Measurements from ENCODE around the gene HOXA6. TPM values are rescaled to one million over a fixed set of nuclear protein-coding genes. Genes with fewer than 3 reads are reported as not detected.

The HOXA6 gene
- total RNA-seq, 2 experiments from 2014 or later, result 4.1 to 12.0 TPM

GRCh38 chr7:27114881-27115220 is 32.7 kb downstream of the HOXA6 start:
- Histone ChIP-seq H3K27ac (ENCODE audit: low read depth, low read length, poor library complexity, severe bottlenecking) (no peak overlapping the region), H3K4me1 (ENCODE audit: insufficient read depth, low read length, poor library complexity, severe bottlenecking) (no peaks in the 10 kb centered on the region), H3K36me3 (ENCODE audit: insufficient read depth, low read length) (no peaks in the 10 kb centered on the region), H3K79me2 (ENCODE audit: insufficient read depth, low read depth, low read length) (no peaks in the 10 kb centered on the region), H4K20me1 (ENCODE audit: insufficient read depth, low read length) (no peaks in the 10 kb centered on the region), H2AFZ (ENCODE audit: low read length) (no peak overlapping the region), H3K9me2 (ENCODE audit: insufficient read depth, low read length) (no peaks in the 10 kb centered on the region), H3K4me3 (ENCODE audit: low read depth, low read length, poor library complexity, severe bottlenecking) (no peak overlapping the region), H3K9me3 (ENCODE audit: low read length) (no peaks in the 10 kb centered on the region), H3K4me2 (ENCODE audit: low read length) (no peak overlapping the region)
- intact Hi-C loops (cut with micrococcal nuclease; ENCODE audit: unreplicated experiment), result no loop called here
- no peak for TF ChIP-seq EZH2phosphoT487 (IDR thresholded peaks at IDR 0.05; ENCODE audit: borderline replicate concordance, low read depth, low read length)
- no peak for TF ChIP-seq CTCF (conservative IDR thresholded peaks at IDR 0.05; ENCODE audit: low read length)
- no peak for DNase-seq (ENCODE audit: low spot score)
- CTCF ChIA-PET (ENCODE audit: unreplicated experiment), result no interaction called here
- POLR2A ChIA-PET, result no interaction called here
- BruUV-seq (replicated peaks), result no TSS peak

GRCh38 chr7:27113991-27114769 is 33.4 kb downstream of the HOXA6 start:
- H3K27ac ChIP-seq (ENCODE audit: low read depth, low read length, poor library complexity, severe bottlenecking), result no peak overlapping the region
- H2AFZ ChIP-seq (ENCODE audit: low read length), result no peak overlapping the region
- ChIA-PET CTCF (ENCODE audit: unreplicated experiment) (no interaction called here), POLR2A (no interaction called here)
- no peaks in the 10 kb centered on the region for H3K4me1 ChIP-seq (ENCODE audit: insufficient read depth, low read length, poor library complexity, severe bottlenecking)
- H3K9me2 ChIP-seq (ENCODE audit: insufficient read depth, low read length), result no peaks in the 10 kb centered on the region
- no peak for DNase-seq (ENCODE audit: low spot score)
- H3K79me2 ChIP-seq (ENCODE audit: insufficient read depth, low read depth, low read length), result no peaks in the 10 kb centered on the region
- no peak overlapping the region for H3K4me3 ChIP-seq (ENCODE audit: low read depth, low read length, poor library complexity, severe bottlenecking)
- no peaks in the 10 kb centered on the region for H3K36me3 ChIP-seq (ENCODE audit: insufficient read depth, low read length)
- H3K9me3 ChIP-seq (ENCODE audit: low read length), result no peaks in the 10 kb centered on the region
- H3K4me2 ChIP-seq (ENCODE audit: low read length), result no peak overlapping the region
- intact Hi-C loops (cut with micrococcal nuclease; ENCODE audit: unreplicated experiment), result no loop called here
- H4K20me1 ChIP-seq (ENCODE audit: insufficient read depth, low read length), result no peaks in the 10 kb centered on the region
- BruUV-seq (replicated peaks), result no TSS peak
- no peak for TF ChIP-seq CTCF (conservative IDR thresholded peaks at IDR 0.05; ENCODE audit: low read length)
- TF ChIP-seq EZH2phosphoT487 (IDR thresholded peaks at IDR 0.05; ENCODE audit: borderline replicate concordance, low read depth, low read length), result no peak
